ENCODE data around the gene PNO1.

DNA sequence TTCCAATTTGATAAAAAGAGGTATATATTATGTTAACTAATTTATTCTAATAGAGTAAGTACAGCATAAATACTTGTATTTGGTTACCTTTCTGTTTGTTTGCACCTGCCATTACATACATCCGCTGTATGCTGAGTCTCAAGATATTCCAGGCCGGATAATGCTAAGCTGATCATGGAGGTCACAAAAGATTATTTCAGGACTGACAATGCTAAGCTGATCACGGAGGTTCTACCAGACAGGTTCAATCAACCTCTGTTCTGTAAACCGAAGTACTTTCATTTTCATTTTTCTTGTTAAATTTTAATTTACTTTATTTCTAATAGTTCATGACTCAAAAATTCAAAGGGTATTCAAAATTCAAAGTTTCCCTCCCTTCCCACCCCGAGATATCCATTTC is 31.1 kb downstream of the PNO1 start:
- TF ChIP-seq ZNF19 (tag by site-specific recombination; IDR thresholded peaks at IDR 0.05; ENCODE audit: low read depth): no peak
- TF ChIP-seq ZXDB (tag by site-specific recombination; IDR thresholded peaks at IDR 0.05): no peak
- TF ChIP-seq ZNF175 (tag by site-specific recombination; IDR thresholded peaks at IDR 0.05): no peak
